ENCODE results near the gene SH3GL2. TPM values are rescaled to one million over a fixed set of nuclear protein-coding genes. Genes with fewer than 3 reads are reported as not detected.

The SH3GL2 gene
- polyA plus RNA-seq, 3 donors: not detected

DNA sequence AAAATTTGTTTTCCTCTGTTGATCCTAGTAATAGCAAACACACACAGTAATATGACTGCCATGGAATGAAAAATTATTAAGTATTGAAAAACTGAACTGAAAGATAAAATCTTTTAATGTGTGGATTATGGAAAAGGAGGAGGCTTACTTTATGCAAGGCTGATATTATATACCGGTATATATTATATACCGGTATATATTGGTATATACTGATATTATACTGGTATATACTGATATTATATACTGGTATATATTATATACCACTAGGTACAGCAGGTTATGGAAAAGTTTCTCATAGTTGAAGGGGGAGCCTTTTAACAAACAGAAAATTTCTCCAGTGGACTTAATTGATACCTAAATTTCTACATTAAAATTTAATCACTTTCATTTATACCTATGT lies 181.4 kb downstream of the SH3GL2 start:
- no peak overlapping the region for H3K27ac Mint-ChIP-seq
- Histone ChIP-seq H2AFZ (ENCODE audit: insufficient read depth, low read depth, low read length, poor library complexity, severe bottlenecking) (no peak overlapping the region), H3K9ac (ENCODE audit: insufficient read depth, low read length, poor library complexity, severe bottlenecking) (no peak overlapping the region), H3K4me3 (replicated peaks in 1 of 3; ENCODE audit: low read depth in 2 of 3, low read length in 3 of 3) (no peak overlapping the region), H3K4me1 (ENCODE audit: control insufficient read depth in 1 of 2, insufficient read depth in 2 of 2, low read length in 2 of 2) (no peaks in the 10 kb centered on the region), H3K79me2 (ENCODE audit: insufficient read depth, low read length) (no peaks in the 10 kb centered on the region), H4K20me1 (ENCODE audit: insufficient read depth, low read length) (no peaks in the 10 kb centered on the region), H3K4me2 (replicated peaks; ENCODE audit: extremely low read depth, low read length, poor library complexity, severe bottlenecking) (no peak overlapping the region), H3K9me3 (replicated peaks in 1 of 2; ENCODE audit: control insufficient read depth in 1 of 2, insufficient read depth in 1 of 2, low read length in 2 of 2) (no peaks in the 10 kb centered on the region), H3K27me3 (ENCODE audit: control insufficient read depth in 2 of 2, insufficient read depth in 2 of 2, low read length in 2 of 2) (no peaks in the 10 kb centered on the region), H3K27ac (ENCODE audit: low read depth in 1 of 2, low read length in 2 of 2) (no peak overlapping the region), H3K36me3 (replicated peaks in 1 of 2; ENCODE audit: control insufficient read depth in 1 of 2, insufficient read depth in 2 of 2, low read length in 2 of 2) (no peaks in the 10 kb centered on the region)
- H3K9me3 Mint-ChIP-seq: peaks cover 0 to 7% (median 1%) of the 10 kb centered on the region in 7 donors
- H3K4me1 Mint-ChIP-seq: no peaks in the 10 kb centered on the region
- WGBS (ENCODE audit: insufficient coverage): no CpG with 5 or more reads among the region's 2 CpGs
- H3K4me3 Mint-ChIP-seq: no peak overlapping the region
- DNase-seq: no peak
- TF ChIP-seq, protein P1, sequence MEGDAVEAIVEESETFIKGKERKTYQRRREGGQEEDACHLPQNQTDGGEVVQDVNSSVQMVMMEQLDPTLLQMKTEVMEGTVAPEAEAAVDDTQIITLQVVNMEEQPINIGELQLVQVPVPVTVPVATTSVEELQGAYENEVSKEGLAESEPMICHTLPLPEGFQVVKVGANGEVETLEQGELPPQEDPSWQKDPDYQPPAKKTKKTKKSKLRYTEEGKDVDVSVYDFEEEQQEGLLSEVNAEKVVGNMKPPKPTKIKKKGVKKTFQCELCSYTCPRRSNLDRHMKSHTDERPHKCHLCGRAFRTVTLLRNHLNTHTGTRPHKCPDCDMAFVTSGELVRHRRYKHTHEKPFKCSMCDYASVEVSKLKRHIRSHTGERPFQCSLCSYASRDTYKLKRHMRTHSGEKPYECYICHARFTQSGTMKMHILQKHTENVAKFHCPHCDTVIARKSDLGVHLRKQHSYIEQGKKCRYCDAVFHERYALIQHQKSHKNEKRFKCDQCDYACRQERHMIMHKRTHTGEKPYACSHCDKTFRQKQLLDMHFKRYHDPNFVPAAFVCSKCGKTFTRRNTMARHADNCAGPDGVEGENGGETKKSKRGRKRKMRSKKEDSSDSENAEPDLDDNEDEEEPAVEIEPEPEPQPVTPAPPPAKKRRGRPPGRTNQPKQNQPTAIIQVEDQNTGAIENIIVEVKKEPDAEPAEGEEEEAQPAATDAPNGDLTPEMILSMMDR (IDR thresholded peaks at IDR 0.05): no peak
- H3K27me3 Mint-ChIP-seq (ENCODE audit: low read depth in 3 of 3): peaks cover 0 to 3% (median 0%) of the 10 kb centered on the region in 3 donors
- no peaks in the 10 kb centered on the region for H3K36me3 Mint-ChIP-seq
- intact Hi-C loops (cut with micrococcal nuclease): no loop called here

DNA sequence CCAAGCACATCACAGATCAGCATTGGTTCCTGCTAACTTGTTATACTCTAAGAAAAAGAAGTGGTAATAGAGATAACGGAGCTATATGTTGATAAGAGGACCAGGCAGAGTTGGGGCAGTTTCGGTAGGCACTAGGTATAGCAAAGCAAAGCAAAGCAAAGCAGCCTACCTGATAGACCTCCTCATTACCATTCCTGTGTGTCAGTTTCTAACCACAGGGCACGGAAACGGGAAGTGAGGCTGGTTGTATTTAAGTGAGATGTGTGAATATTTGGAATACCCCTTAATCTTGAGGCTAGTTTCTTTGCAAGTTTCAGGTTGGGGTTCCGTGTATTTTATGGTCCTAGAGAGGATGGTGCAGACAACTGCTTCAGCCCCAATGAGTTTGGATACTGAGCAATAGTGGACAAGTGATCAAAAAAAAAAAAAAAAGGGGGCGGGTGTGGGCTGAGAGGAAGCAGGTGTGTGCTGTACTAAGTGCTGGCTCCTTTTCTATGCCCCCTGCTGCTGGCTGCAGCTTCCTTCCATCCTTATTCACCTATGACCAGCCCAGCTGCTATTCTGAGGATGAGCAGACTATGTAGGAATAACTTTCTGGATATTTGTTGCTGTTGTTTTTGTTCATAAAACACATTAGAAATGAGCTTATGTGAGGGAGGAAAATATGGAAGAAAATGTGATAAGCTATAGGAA lies 183.3 kb downstream of the SH3GL2 start:
- 100% methylated on average over 1 of the region's 6 CpGs for WGBS (ENCODE audit: insufficient coverage)
- H4K20me1 ChIP-seq (ENCODE audit: insufficient read depth, low read length): no peaks in the 10 kb centered on the region
- H3K9me3 ChIP-seq (replicated peaks in 1 of 2; ENCODE audit: control insufficient read depth in 1 of 2, insufficient read depth in 1 of 2, low read length in 2 of 2): no peaks in the 10 kb centered on the region
- no peak overlapping the region for H3K9ac ChIP-seq (ENCODE audit: insufficient read depth, low read length, poor library complexity, severe bottlenecking)
- Mint-ChIP-seq H3K36me3 (no peaks in the 10 kb centered on the region), H3K27ac (no peak overlapping the region), H3K9me3 (peaks cover 0 to 9% (median 0%) of the 10 kb centered on the region in 7 donors), H3K27me3 (ENCODE audit: low read depth in 3 of 3) (peaks cover 0 to 3% (median 0%) of the 10 kb centered on the region in 3 donors), H3K4me3 (no peak overlapping the region), H3K4me1 (no peaks in the 10 kb centered on the region)
- TF ChIP-seq, protein P1 (IDR thresholded peaks at IDR 0.05): no peak
- no peaks in the 10 kb centered on the region for H3K4me1 ChIP-seq (ENCODE audit: control insufficient read depth in 1 of 2, insufficient read depth in 2 of 2, low read length in 2 of 2)
- no peak for DNase-seq
- no peak overlapping the region for H3K4me3 ChIP-seq (replicated peaks in 1 of 3; ENCODE audit: low read depth in 2 of 3, low read length in 3 of 3)
- H3K27ac ChIP-seq (ENCODE audit: low read depth in 1 of 2, low read length in 2 of 2): no peak overlapping the region
- intact Hi-C loops (cut with micrococcal nuclease): no loop called here
- no peaks in the 10 kb centered on the region for H3K27me3 ChIP-seq (ENCODE audit: control insufficient read depth in 2 of 2, insufficient read depth in 2 of 2, low read length in 2 of 2)
- no peak overlapping the region for H3K4me2 ChIP-seq (replicated peaks; ENCODE audit: extremely low read depth, low read length, poor library complexity, severe bottlenecking)
- no peaks in the 10 kb centered on the region for H3K79me2 ChIP-seq (ENCODE audit: insufficient read depth, low read length)
- no peak overlapping the region for H2AFZ ChIP-seq (ENCODE audit: insufficient read depth, low read depth, low read length, poor library complexity, severe bottlenecking)
- H3K36me3 ChIP-seq (replicated peaks in 1 of 2; ENCODE audit: control insufficient read depth in 1 of 2, insufficient read depth in 2 of 2, low read length in 2 of 2): no peaks in the 10 kb centered on the region
